SHP77 (cell line): ENCODE data around the gene KCNB1.

Experiments
- DNase-seq, 2 experiments: peaks; one replicate each; lab custom pipeline; 2025; lab: John Stamatoyannopoulos, UW

Gene KCNB1

GRCh38 chr20:49470922-49471321 is 11.5 kb downstream of the KCNB1 start:
- DNase-seq = no peak

GRCh38 chr20:49469060-49469459 is 13.4 kb downstream of the KCNB1 start:
- no peak for DNase-seq

- DNase-seq = no peak
Measured at GRCh38 chr20:49468412-49468811, 14.1 kb downstream of the KCNB1 start.

- DNase-seq = no peak
Measured at GRCh38 chr20:49466114-49466912, 16.2 kb downstream of the KCNB1 start.

GRCh38 chr20:49464556-49464955 is 17.9 kb downstream of the KCNB1 start:
- DNase-seq = no peak

DNA sequence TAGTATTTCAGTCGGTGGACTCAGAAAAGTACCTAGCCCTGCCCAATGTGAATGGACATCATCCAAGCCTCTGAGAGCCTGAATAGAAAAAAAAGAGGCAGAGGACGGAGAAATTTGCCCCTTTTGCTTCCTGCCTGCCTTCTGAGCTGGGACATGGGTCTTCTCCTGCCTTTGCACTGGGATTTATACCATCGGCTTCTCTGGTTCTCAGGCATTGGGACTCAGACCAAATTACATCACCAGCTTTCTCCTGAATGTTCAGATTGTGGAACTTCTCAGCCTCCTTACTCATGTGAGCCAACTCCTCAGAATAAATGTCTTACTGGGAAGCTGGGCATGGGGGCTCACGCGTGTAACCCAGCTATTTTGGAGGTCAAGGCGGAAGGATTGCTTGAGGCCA is 19.8 kb downstream of the KCNB1 start:
- DNase-seq = no peak

DNA sequence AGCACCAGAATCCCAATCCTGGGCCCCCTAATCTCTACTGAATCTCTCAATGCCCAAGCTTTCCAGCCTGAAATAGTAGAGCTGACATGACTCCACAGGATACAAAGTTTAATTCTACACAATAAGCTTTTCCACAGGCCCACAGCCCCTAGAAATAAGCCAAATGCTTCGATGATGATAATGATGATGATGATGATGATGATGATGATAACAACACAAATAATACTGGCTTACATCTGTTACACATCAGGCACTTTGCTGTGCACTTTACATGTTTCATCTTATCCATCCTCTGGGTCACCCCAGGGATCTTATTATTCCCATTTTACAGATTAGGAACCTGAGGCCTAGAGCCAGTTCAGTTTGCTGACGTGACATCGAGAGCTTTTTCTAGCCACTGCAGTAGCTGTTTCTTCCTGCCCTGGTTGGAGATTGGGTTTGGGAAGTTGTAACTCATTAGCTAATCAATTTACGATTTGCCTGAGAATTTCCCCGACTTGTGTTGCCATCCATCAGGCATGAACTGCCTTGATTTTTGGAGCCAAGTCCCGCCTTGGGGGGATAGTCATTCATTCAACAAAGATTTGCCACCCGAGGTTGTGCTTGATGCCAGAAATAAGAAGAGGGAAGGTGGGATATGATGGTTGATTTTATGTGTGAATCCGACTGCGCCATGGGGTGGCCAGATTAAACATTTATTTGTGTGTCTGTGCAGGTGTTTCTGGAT is 20.4 kb downstream of the KCNB1 start:
- no peak for DNase-seq

DNA sequence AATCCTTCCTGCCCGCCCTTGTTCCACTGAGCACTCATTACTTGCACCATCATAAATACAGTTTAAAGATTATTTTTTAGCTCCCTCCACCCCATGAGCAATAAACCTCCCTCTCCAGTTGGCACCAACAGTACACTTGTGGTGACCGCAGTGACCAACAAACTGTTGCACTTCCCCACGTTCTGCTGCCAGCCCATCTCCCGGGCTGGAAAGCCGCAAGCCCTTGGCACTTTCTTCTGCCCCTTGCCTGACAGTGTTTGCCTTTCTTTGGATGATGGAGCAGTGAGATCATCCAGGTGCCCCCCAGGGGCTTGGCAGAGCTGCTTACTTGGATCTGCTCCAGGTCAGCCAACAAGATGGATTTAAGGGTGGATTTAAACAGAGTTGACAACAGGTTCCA is 21.6 kb downstream of the KCNB1 start:
- DNase-seq = no peak

- no peak for DNase-seq
Measured at GRCh38 chr20:49460131-49460530, 22.3 kb downstream of the KCNB1 start.

- DNase-seq = no peak
Measured at GRCh38 chr20:49459684-49460083, 22.8 kb downstream of the KCNB1 start.

- DNase-seq = no peak
Measured at GRCh38 chr20:49457444-49457843, 25.0 kb downstream of the KCNB1 start.

DNA sequence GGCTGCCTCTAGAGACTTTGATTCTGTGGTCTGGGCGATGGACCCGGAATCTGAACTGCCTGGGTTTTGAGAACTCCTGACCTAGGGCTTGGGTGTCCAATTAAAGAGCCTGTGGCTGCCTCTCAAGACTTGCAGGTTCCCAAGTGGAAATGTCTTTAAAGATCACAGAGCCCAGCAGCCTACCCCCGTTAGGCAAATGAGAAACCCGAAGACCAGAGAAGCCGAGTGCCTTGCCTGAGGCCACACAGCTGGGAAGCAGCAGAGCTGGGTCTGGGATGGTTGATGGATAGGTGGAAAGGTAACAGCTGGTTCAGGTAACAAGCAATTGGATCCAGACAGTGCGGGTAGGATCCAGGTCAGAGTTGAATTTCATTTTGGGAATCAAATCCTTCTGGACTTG is 25.8 kb downstream of the KCNB1 start:
- DNase-seq = no peak

- DNase-seq = no peak
Measured at GRCh38 chr20:49455691-49456090, 26.8 kb downstream of the KCNB1 start.

GRCh38 chr20:49452011-49452482 is 30.4 kb downstream of the KCNB1 start:
- no peak for DNase-seq

DNA sequence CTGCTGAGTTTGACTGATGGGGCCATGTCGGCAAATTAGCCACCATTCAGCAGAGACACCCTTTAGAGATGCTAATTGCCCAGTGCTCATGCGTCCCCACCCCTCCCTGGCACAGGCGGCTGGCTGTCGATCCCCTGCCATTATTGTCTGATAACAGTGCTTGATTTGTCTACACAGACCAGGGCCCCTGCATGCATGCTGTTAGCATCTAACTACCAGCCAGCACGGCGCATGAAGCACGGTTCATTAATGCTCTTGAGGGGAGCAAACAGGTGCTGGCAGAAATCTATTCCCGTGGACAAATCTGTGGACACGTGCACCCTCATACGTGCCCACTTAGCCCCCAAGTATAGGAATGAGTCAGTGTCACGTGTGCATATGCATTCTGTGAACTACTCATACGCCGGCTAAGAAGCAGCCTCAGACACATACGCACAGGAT is 32.2 kb downstream of the KCNB1 start:
- no peak for DNase-seq

- DNase-seq = no peak
Measured at GRCh38 chr20:49448917-49449316, 33.6 kb downstream of the KCNB1 start.

DNA sequence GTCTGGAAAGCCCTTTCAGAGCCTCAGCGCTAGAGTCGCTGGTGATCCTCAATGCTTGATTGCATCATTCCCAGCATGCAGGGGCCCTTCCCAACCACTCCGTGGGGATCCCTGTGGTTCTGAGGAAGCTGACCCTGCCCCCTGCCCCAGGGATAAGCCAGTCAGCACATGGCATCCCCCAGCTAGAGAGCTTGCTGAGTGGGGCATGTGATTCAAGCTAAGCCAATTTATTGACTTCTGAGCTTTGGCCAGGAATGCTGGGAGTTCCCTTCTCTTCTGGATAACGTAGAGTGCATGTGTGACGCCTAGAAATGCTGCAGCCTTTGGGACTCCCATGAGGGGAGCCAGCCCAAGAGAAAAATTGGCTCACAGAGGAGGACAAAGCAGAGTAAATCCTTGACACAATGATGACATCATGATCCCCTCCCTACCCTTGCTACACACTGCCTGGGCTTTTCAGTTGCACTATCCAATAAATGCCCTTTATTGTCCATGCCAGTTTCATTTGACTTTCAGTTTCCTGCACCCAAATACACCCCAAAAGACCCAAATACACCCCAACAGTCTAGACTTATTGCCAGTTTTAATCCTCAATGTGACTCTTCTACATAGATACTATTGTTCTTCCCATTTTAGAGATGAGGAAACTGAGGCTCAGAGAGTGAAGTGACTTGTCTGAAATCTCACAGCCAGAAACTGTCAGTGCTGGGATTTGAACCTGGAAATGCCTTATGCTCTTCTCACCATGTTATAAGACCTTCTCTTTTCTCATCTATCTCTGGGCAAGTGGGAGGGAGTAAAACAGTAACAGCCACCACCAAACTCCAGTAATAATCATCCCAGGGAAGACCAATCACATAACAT is 34.3 kb downstream of the KCNB1 start:
- no peak for DNase-seq

DNA sequence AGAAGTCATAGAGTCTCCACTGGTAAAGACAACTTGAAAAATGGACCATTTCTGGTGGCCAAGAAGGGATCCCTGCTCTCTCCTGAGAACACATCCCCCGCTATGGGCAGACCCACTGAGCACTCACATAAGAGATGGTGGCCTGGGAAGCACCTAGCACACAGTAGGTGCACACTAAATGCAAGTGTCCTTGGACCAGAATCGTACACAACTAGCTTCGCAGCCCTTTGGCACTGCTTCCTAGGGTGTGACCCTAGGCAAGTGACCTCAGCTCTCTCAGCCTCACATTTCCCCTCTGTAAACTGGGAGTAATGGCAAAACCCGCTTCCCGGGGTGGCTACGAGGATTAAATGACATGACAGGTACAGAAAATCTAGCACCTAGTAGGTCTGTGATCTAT is 35.1 kb downstream of the KCNB1 start:
- DNase-seq = no peak

GRCh38 chr20:49446808-49447207 is 35.7 kb downstream of the KCNB1 start:
- no peak for DNase-seq

DNA sequence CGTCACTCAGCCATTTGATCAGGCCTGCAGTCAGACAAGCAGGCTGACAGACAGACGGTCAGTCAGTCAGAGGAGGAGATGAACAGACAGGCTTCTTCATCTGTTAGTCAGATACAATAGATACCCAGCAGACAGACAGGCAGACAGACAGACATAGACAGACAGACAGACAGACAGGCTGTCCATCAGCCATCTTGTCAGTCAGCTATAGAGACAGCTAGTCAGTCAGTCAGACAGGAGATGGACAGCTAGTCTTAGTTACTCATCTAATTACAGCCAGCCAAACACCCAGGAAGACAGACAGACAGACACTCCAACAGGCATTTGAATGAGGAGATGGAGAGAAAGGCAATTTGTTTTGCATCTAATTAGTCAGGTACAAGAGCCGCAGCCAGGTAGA is 36.4 kb downstream of the KCNB1 start:
- no peak for DNase-seq

- no peak for DNase-seq
Measured at GRCh38 chr20:49445176-49445575, 37.3 kb downstream of the KCNB1 start.

- DNase-seq = no peak
Measured at GRCh38 chr20:49444553-49444990, 37.9 kb downstream of the KCNB1 start.
